ENCODE data around the gene APOH. TPM values are rescaled to one million over a fixed set of nuclear protein-coding genes. Genes with fewer than 3 reads are reported as not detected.

The APOH gene
- total RNA-seq, 6 experiments from 2014 or later: not detected

GRCh38 chr17:66203274-66204015 is 25.8 kb downstream of the APOH start:
- peaks cover 4% of the 10 kb centered on the region for H3K27me3 Mint-ChIP-seq (ENCODE audit: insufficient read depth)
- no peak overlapping the region for H3K4me3 Mint-ChIP-seq
- H3K27ac Mint-ChIP-seq: no peak overlapping the region
- TF ChIP-seq CTCF (IDR thresholded peaks at IDR 0.05): no peak
- peaks cover 9% of the 10 kb centered on the region for H3K4me1 Mint-ChIP-seq (ENCODE audit: low read depth)
- peaks cover 4% of the 10 kb centered on the region; the same call in 1 of the 2 replicates for H3K9me3 Mint-ChIP-seq
- peaks cover 6% of the 10 kb centered on the region; the same call in 1 of the 2 replicates for H3K36me3 Mint-ChIP-seq (ENCODE audit: low read depth)
- no peak for DNase-seq

GRCh38 chr17:66200685-66201092 is 28.5 kb downstream of the APOH start:
- DNase-seq: peak; percentile 82
- H3K4me1 Mint-ChIP-seq (ENCODE audit: low read depth): peaks cover 9% of the 10 kb centered on the region
- no peaks in the 10 kb centered on the region for H3K9me3 Mint-ChIP-seq
- TF ChIP-seq CTCF (IDR thresholded peaks at IDR 0.05): peak; percentile 82
- no peak overlapping the region for H3K27ac Mint-ChIP-seq
- 0 out of 2 replicates have a peak overlapping the region, but pooled peaks have one; percentile 4 for H3K4me3 Mint-ChIP-seq
- H3K27me3 Mint-ChIP-seq (ENCODE audit: insufficient read depth): no peaks in the 10 kb centered on the region; the same call in 1 of the 2 replicates
- no peaks in the 10 kb centered on the region for H3K36me3 Mint-ChIP-seq (ENCODE audit: low read depth)

GRCh38 chr17:66198242-66198641 is 31.0 kb downstream of the APOH start:
- Mint-ChIP-seq H3K27me3 (ENCODE audit: insufficient read depth) (no peaks in the 10 kb centered on the region; the same call in 1 of the 2 replicates), H3K4me3 (no peak overlapping the region), H3K9me3 (no peaks in the 10 kb centered on the region), H3K4me1 (ENCODE audit: low read depth) (peaks cover 9% of the 10 kb centered on the region), H3K27ac (no peak overlapping the region), H3K36me3 (ENCODE audit: low read depth) (no peaks in the 10 kb centered on the region)
- DNase-seq: no peak
- TF ChIP-seq CTCF (IDR thresholded peaks at IDR 0.05): no peak

- H3K27me3 Mint-ChIP-seq (ENCODE audit: insufficient read depth): no peaks in the 10 kb centered on the region
- peak overlapping the region; percentile 77 for H3K27ac Mint-ChIP-seq
- no peak for DNase-seq
- no peak for TF ChIP-seq CTCF (IDR thresholded peaks at IDR 0.05)
- H3K4me3 Mint-ChIP-seq: peak overlapping the region; percentile 91
- H3K9me3 Mint-ChIP-seq: no peaks in the 10 kb centered on the region
- H3K36me3 Mint-ChIP-seq (ENCODE audit: low read depth): no peaks in the 10 kb centered on the region
- H3K4me1 Mint-ChIP-seq (ENCODE audit: low read depth): peaks cover 20% of the 10 kb centered on the region
Measured at GRCh38 chr17:66192378-66192687, 36.9 kb downstream of the APOH start.

- no peaks in the 10 kb centered on the region for H3K9me3 Mint-ChIP-seq
- H3K4me1 Mint-ChIP-seq (ENCODE audit: low read depth): peaks cover 20% of the 10 kb centered on the region
- H3K4me3 Mint-ChIP-seq: peak within 1 kb of the TSS; percentile 91
- H3K27ac Mint-ChIP-seq: peak within 1 kb of the TSS; percentile 78
- no peaks in the 10 kb centered on the region for H3K27me3 Mint-ChIP-seq (ENCODE audit: insufficient read depth)
- H3K36me3 Mint-ChIP-seq (ENCODE audit: low read depth): no peaks in the 10 kb centered on the region
- peak; percentile 20 for DNase-seq
- peak; percentile 21; the same call in 1 of the 2 replicates for TF ChIP-seq CTCF (IDR thresholded peaks at IDR 0.05)
Measured at GRCh38 chr17:66191593-66192377, 37.4 kb downstream of the APOH start, which contains the start of gene CEP112. TSS of gene CEP112 (minus strand) at chr17:66192133.
